Left lobe of liver (tissue), 2 donors: ENCODE data around the gene CGB2. TPM values are rescaled to one million over a fixed set of nuclear protein-coding genes. Genes with fewer than 3 reads are reported as not detected.
A peak's percentile ranks its signal among the peaks of the same experiment; 100 is the strongest.
"Not testable (repeated sequence)": the region's sequence is repeated elsewhere in the genome, so short reads cannot be mapped to it uniquely, and the experiment has no call there.

Experiments
- ATAC-seq: fragments of 200-7000 bp; cut with Tn5 transposase; one replicate; pipeline ENCODE4 v1.9.1; 2020; ENCODE audit warnings: mild to moderate bottlenecking, moderate library complexity
- DNase-seq: peaks from one replicate; pipeline ENCODE4 v3.0.0-alpha.2; 2020; ENCODE audit warnings: low spot score
- total RNA-seq: library from RNA; stranded (reverse); gene quantifications from one replicate; pipeline ENCODE4 v1.2.1, GENCODE V29; 2021
- donor health status: DM: no; HTN: no; CAD: no; lungs with moderate emphysema.
- donor health status: DM: no; HTN: yes; CAD: no.

CGB2 gene
- total RNA-seq, 1 donor from 2014 or later, result not detected

DNA sequence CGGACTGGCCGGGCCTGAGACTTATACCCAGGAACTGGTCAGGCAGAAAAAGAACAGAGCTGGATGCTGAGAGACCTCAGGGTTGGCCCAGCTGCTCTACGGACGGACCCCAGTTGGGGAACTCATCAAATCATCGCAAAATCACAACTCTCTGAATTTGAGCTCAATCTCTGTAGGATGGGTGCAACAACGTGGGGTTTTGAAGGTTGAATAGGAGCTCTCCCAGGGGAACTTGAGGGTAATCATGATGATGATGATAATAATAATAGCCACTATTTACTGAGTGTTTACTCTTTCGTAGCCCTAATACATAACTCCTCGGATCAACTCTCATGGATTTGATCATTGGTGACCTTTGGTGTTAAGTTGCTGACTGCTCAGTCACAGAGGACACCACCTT lies 1.4 kb upstream of the CGB2 start:
- DNase-seq, ATAC-seq: not testable (repeated sequence)

DNA sequence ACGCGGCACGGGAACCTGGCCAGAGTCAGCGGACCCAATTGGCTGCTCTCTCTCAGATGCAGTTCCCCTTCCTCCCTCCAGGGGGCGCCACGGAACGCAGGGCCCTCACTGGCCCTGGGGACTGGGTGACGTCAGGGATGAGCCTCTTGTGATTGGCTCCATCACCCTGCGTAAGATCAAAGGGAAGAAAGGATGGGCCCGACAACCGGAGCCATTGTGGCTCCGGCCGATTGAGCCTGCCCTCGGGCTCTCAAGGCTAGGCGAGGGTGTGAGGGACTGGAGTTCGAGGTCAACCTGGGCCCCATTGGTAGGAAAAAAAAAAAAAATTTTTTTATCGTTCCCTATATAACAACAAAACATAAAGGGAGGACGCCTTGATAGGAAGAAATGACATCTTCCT lies 5.1 kb downstream of the CGB2 start, which contains the start of gene CGB1:
Gene CGB1 (minus strand): TSS at position 81 of the 400 bp plus-strand sequence. CDS start 184 bp downstream, outside the sequence.
- ATAC-seq, DNase-seq: not testable (repeated sequence)

DNA sequence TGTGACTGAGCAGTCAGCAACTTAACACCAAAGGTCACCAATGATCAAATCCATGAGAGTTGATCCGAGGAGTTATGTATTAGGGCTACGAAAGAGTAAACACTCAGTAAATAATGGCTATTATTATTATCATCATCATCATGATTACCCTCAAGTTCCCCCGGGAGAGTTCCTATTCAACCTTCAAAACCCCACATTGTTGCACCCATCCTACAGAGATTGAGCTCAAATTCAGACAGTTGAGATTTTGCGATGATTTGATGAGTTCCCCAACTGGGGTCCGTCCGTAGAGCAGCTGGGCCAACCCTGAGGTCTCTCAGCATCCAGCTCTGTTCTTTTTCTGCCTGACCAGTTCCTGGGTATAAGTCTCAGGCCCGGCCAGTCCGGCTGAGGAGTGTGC lies 6.4 kb downstream of the CGB2 start:
- not testable (repeated sequence) for ATAC-seq, DNase-seq

DNA sequence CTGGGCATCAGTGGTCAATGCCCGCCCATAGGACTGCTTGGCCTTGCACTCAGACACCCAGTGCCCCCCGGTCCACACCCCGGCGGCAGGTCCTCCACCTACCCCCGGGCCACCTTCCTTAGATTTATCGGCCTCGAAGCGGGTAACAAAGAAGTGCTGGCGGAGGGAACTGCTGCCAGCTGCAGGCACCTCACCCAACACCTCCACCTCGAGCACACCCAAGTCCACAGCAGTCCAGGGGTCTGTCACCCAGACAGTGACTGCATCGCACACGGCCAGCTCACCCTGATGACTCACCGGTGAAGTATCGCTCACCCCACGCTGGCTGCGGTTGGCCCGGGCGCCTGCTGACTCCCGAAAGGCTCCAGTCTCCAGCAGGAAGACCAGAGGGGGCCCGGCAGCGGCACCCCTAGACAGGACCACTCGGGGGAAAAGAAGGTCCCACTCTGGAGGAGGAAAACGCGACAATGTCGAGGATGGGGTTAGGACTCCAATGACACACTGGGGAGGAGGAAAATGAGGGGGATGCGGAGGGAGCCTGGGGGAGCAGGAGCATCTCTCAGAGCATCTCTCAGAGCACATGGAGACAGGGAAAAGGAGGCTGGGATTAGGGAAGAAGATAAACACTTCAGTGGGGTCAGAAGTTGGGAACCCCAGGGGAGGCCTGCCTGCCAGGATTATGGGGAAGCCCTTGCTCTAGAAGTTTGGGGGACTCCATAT lies 7.0 kb downstream of the CGB2 start:
- not testable (repeated sequence) for ATAC-seq, DNase-seq

DNA sequence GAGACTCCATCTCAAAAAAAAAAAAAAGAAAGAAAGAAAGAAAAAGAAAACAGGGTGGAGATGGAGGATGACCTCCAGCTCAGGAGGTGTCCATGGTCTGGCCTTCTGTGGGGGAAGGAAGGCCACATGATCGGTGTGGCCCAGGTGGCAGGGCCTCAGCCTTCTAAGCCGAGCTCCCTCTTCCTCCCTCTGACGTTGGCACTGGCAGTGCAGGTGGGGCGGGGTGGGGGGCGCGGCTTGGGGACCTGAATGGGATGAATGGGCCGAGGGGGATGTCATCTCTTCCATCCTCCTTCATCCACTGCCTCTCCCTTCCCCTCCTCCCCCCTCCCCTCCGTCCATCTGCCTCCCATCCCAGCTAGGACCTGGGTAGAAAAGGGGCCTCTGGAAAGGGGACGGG lies 8.0 kb downstream of the CGB2 start:
- ATAC-seq, DNase-seq: not testable (repeated sequence)

DNA sequence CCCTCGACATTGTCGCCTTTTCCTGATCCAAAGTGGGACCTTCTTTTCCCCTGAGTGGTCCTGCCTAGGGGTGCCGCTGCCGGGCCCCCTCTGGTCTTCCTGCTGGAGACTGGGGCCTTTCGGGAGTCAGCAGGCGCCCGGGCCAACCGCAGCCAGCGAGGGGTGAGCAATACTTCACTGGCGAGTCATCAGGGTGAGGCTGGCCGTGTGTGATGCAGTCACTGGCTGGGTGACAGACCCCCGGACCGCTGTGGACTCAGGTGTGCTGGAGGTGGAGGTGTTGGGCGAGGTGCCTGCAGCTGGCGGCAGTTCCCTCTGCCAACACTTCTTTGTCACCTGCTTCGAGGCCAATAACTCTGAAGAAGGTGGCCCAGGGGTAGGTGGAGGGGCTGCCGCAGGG lies 10.5 kb downstream of the CGB2 start:
- DNase-seq, result no peak
- no peak for ATAC-seq

DNA sequence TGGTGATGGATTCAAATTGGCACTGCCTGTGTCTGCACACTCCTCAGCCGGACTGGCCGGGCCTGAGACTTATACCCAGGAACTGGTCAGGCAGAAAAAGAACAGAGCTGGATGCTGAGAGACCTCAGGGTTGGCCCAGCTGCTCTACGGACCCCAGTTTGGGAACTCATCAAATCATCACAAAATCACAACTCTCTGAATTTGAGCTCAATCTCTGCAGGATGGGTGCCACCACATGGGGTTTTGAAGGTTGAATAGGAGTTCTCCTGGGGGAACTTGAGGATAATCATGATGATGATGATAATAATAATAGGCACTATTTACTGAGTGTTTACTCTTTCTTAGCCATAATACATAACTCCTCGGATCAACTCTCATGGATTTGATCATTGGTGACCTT lies 11.0 kb downstream of the CGB2 start:
- not testable (repeated sequence) for ATAC-seq, DNase-seq

DNA sequence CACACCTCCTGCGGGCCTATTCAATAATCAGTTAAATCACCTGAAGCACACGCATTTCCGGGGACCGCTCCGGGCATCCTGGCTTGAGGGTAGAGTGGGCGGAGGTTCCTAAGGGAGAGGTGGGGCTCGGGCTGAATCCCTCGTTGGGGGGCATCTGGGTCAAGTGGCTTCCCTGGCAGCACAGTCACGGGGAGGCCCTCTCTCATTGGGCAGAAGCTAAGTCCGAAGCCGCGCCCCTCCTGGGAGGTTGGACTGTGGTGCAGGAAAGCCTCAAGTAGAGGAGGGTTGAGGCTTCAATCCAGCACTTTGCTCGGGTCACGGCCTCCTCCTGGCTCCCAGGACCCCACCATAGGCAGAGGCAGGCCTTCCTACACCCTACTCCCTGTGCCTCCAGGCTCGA lies 11.9 kb downstream of the CGB2 start, which contains the start of gene CGB5:
Gene CGB5 (plus strand): TSS at position 301 of the 400 bp plus-strand sequence. CDS start 362 bp downstream, outside the sequence.
- DNase-seq, ATAC-seq: not testable (repeated sequence)

DNA sequence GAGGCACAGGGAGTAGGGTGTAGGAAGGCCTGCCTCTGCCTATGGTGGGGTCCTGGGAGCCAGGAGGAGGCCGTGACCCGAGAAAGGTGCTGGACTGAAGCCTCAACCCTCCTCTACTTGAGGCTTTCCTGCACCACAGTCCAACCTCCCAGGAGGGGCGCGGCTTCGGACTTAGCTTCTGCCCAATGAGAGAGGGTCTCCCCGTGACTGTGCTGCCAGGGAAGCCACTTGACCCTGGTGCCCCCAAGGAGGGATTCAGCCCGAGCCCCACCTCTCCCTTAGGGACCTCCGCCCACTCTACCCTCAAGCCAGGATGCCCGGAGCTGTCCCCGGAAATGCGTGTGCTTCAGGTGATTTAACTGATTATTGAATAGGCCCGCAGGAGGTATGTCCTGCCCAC lies 17.3 kb downstream of the CGB2 start, which contains the start of gene CGB8:
Gene CGB8 (minus strand): TSS at position 101 of the 400 bp plus-strand sequence. CDS start 372 bp downstream, outside the sequence.
- ATAC-seq, result not testable (repeated sequence)

DNA sequence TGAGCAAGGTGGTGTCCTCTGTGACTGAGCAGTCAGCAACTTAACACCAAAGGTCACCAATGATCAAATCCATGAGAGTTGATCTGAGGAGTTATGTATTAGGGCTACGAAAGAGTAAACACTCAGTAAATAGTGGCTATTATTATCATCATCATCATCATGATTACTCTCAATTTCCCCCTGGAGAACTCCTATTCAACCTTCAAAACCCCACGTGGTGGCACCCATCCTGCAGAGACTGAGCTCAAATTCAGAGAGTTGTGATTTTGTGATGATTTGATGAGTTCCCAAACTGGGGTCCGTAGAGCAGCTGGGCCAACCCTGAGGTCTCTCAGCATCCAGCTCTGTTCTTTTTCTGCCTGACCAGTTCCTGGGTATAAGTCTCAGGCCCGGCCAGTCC lies 18.1 kb downstream of the CGB2 start:
- ATAC-seq, DNase-seq: not testable (repeated sequence)

More for the DNA sequence above, 17.3 kb downstream of the CGB2 start, which contains the start of gene CGB8:
- not testable (repeated sequence) for DNase-seq

DNA sequence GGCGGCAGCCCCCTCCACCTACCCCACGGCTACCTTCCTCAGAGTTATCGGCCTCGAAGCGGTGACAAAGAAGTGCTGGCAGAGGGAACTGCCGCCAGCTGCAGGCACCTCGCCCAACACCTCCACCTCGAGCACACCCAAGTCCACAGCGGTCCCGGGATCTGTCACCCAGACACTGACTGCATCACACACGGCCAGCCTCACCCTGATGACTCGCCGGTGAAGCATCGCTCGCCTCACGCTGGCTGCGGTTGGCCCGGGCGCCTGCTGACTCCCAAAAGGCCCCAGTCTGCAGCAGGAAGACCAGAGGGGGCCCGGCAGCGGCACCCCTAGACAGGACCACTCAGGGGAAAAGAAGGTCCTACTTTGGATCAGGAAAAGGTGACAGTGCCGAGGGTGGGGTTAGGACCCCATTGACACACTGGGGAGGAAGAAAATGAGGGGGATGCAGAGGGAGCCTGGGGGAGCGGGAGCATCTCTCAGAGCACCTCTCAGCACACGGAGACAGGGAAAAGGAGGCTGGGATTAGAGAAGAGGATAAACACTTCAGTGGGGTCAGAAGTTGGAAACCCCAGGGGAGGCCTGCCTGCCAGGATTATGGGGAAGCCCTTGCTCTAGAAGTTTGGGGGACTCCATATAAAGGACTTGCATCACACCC lies 18.8 kb downstream of the CGB2 start:
- not testable (repeated sequence) for ATAC-seq, DNase-seq

DNA sequence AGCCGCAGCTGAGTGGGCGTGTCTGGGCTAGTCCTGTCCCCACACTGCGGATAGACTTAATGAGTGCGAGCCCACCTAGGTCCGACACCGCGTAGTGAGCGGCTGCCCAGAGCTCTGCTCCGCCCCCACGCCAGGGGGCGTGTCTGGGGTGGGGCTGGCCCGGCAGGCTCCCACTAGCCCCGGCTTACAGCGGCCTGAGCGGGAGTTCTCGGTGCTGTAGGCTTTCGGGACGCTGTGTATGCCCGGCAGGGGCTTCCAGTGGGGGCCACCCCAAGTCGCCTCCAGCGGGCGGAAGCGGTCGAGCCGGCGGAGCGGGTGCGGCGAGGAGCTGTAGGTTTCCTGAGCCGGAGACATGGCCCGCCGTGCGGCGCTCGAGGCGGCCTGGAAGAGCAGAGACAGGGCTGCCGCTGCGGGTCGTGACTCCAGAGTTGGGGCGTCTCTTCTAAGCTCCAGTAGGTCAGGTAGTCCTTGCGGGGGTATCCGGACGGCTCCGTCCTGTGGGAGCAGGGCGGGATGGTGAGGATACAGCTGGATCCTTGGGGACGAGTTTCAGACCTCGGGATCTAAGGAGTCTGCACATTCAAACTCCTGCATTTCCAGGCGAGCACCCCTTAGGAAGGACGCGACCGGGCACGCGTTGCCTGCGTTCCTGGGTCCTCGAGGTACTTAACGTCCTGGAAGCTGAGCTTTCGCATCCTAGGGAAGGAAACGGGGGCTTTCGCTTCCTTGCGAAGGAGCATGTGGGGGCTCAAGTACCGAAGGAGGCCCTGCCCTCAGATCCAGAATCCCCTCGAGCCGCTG lies 24.6 kb downstream of the CGB2 start:
- peak; percentile 90 for ATAC-seq
- DNase-seq, result peak; percentile 64

DNA sequence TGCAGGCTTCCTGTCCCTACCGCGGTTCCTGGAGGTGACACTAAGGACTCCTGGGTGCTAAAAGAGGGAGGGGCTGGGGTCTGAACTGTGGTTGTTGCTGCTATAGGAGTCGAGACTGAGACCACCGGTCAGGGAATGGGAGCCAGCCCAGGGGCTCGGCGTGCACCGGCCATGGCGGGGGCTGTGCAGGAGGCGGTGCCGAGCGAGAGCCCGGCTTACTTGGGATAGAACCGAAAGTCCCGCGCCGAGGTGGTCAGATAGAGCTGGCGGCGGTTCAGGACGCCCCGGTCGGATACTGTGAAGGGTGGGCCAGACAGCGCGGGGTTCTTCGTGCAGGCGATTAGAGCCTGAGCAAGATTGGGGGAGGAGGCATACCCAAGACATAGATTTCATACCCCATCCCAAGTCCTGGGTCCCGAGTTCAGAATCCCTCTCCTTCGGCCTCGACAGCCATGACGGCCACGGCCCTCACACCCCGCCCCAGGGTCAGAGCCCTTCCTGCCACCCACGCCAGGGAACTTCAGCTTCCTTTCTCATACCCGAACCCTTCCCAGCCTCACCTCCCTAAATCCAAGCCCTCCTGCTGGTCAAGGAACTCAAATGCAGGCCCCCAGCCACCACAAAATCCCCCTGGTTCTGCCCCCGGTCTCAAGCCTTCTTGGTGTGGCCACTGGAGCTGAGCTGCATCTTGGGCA lies 25.4 kb downstream of the CGB2 start:
- ATAC-seq, result peak; percentile 9
- not testable (repeated sequence) for DNase-seq

DNA sequence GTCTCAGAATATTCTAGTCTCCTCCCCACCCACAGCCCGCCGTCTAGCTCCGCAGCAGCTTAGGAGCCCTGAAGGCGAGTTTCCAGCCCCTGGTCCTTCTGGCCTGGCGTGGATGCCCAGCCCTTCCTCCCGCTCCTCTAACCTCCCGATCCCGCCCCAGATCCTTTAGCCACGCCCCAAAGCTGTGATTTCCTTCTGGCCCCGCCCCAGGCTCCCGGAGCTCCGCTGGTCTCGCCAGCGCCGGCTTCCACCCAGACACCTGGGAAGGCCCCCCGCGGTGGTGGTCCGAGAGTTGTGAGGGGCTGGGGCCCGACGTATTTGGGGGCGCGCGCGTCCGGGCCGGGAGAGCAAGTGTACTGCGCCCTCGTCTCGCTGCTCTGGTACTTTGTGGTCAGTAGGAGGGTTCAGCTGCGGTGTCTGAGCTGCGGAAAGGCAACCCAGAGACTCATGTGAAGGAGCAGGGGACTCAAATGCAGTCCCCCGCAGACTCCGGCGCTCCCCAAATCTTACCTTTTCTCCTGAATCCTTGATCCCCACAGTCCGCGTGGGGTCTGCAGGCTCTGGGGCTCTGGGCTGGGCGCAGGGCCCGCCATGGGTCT lies 26.0 kb downstream of the CGB2 start, which contains the start of gene CGB7:
Gene CGB7 (minus strand): TSS at position 114 of the 599 bp plus-strand sequence. CDS start 2,374 bp downstream, outside the sequence.
- DNase-seq, result peak; percentile 70
- peak; percentile 76 for ATAC-seq

DNA sequence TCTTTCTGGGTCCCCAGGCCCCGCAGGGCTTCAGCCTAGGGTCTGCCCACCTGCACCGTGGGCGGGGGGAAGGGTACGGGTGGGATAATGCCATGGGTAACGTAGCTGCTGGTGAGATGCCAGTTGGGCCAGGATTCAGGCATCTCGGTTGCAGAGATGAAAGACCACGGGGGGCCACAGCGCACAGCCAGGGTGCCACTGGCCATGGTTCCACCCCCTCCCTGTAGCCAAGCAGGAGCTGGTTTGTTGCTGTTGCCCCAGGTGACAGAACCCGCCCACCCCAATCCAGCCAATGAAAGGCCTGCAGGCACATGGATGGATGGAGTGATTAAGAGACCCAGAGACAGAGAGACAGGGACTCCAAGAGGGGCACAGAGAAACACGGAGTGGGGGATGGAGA lies 26.9 kb downstream of the CGB2 start:
- DNase-seq (no peak), ATAC-seq (no peak)

DNA sequence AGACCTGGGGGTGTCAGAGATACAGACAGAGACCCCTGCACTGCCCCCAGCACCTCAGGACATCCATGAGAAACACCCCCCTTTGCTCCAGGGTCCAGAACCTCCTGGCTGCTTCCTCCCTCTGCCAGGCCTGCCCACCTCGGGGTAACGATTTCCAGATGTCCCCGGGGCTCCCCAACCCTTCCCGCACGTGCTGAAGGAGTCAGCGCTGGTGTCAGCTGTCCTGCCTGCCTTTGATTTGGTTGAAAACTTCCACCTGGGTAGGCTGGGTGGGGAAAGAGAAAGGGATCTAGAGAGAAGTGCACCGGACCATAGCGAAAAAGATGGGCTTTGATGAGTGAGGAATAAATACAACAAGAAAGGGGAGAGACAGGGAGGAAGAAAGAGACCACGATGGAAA lies 27.4 kb downstream of the CGB2 start:
- ATAC-seq, result no peak
- no peak for DNase-seq

DNA sequence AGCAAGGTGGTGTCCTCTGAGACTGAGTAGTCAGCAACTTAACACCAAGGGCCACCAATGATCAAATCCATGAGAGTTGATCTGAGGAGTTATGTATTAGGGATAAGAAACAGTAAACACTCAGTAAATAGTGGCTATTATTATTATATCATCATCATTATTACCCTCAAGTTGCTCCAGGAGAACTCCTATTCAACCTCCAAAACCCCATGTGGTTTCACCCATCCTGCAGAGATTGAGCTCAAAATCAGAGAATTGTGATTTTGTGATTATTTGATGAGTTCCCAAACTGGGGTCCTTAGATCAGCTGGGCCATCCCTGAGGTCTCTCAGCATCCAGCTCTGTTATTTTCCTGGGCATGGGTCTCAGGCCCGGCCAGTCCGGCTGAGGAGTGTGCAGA lies 29.3 kb downstream of the CGB2 start:
- no peak for DNase-seq
- ATAC-seq, result no peak

DNA sequence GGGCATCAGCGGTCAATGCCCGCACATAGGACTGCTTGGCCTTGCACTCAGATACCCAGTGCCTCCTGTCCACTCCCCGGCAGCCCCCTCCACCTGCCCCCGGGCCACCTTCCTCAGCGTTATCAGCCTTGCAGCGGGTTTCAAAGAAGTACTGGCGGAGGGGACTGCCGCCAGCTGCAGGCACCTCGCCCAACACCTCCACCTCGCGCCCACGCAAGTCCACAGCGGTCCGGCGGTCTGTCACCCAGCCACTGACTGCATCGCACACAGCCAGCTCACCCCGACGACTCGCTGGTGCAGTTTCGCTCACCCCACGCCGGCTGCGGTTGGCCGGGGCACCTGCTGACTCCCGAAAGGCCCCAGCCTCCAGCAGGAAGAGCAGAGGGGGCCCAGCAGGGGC lies 29.8 kb downstream of the CGB2 start:
- DNase-seq (no peak), ATAC-seq (no peak)

DNA sequence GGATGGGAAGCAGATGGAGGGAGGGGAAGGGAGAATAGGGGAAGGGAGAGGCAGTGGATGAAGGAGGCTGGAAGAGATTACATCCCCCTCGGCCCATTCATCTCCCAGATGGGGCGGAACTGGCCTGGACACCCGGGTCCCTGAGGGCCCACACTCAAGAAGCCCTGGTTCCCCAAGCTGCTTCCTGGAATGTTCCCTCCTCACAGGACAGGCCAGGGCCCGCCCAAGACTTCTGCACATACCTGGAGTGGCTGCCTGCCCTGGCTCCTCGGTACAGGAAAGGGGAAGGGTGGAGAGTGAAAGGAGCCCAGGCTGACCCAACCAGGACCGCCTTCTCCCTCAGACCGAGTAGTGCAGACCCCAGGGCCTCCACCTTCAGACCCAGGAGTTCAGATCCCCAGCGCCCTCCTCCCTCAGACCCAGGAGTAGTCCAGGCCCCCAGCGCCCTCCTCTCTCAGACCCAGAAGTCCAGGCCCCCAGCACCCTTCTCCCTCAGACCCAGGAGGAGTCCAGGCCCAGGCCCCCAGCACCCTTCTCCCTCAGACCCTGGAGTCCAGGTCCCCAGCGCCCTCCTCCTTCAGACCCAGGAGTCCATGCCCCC lies 32.4 kb downstream of the CGB2 start:
- ATAC-seq, result no peak
- DNase-seq, result no peak
